Stimulated activated CD8-positive, alpha-beta memory T cell treated with anti-CD3 and anti-CD28 coated beads, Interleukin-7, amount 100 ng/mL, for 4 hours (primary cell): ENCODE results near the gene KLHL40.

Source experiments
- DNase-seq, 2 donors: peaks; one replicate each; pipeline ENCODE4 v3.0.0-alpha.2; 2020; ENCODE audit warnings: low read depth in 2 of 2

The KLHL40 gene

DNA sequence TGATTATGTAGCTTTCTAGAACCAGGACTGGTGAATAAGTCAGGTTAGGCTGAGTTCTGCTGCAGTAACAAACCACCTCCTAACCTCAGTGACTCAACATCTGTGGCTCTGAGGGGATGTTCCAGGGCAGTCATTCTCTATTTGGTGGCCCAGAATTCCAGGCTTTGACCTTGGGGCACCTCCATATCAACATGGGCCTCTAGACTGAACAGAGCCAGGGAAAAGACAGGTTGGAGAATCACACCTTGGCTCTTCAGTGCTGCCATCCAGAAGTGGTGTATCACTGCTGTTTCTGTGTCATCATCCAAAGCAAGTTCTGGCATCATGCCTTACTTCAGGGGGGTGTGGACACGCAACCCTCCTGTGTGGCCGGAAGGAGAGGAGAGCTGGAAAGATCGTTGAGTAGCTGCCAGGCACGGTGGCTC is 16.5 kb upstream of the KLHL40 start:
- DNase-seq, result no peak

DNA sequence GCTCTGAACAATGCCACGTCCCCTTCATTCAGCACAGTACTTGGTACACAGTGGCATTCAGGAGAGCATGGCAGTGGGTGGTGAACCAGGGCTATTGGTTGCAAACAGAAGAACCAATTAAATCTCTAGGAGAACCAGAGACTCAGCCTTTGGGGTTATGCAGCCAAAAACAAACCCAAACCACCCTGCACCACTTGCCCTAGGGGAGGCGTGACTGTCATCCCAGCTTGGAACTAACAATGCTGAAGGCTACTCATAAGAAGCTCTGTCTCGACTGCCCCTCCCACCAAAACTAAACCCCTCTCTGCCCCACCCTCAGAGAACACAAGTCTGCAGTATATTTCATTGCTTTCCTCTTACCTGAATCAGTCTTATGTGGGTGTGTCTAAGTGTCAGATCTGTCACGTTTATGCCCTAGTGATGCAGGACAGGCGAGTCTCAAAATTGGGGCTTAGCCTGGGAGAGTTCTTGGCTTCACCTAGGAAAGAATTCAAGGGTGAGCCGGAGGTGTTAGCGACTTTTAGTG is 15.2 kb upstream of the KLHL40 start:
- DNase-seq, result no peak

DNA sequence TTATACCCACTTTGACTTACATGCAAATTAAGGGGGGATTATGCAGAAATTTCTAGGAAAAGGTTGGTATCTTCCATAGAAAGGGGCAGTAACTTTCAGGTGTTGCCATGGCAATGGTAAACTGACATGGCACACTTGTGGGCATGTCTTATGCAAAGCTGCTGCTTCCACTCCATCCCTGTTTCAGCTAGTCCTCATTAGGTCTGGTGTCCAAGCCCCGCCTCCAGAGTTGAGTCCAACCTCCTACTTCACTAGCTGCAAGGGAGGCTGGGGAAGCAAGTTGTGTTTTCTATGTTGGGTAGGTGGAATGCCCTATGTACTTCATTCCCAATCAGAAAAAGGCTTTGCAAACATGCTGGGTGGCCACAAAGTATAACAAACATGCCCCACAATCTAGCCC is 14.7 kb upstream of the KLHL40 start:
- DNase-seq, result no peak

DNA sequence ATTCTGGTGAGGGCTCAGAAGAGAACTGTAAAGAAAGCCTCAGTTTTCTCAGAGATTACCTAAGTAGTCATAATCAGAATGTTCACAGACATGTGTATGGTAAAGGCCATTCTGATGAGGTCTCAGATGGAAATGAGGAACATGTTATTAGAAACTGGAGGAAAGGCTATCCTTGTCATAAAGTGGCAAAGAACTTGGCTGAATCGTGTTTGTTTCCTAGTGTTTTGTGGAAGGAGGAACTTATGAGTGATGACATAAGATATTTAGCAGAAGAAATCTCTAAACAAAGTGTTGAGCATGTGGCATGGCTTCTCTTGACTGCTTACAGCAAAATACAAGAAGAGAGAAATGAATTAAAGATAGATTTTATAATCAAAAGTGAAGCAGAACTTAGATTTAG is 12.8 kb upstream of the KLHL40 start:
- DNase-seq, result no peak

DNA sequence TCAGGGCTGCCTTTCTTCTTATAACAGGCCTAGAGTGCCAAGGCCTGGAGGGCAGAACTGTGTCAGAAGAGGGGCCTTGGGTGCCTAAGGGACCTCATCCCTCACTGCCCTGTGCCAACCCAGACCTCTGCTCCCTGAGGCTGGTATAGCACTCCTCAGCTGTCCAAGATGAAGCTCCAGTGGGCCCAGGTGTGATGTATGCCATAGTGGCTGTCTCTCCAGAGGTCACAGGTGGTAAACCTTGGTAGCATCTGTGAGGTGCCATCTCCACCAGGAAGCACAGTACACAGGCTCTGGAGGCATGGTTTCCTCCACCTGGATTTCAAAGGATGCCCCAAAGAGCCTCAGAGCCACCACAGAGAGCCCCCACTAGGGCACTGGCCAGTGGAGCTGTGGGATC is 12.3 kb upstream of the KLHL40 start:
- no peak for DNase-seq

DNA sequence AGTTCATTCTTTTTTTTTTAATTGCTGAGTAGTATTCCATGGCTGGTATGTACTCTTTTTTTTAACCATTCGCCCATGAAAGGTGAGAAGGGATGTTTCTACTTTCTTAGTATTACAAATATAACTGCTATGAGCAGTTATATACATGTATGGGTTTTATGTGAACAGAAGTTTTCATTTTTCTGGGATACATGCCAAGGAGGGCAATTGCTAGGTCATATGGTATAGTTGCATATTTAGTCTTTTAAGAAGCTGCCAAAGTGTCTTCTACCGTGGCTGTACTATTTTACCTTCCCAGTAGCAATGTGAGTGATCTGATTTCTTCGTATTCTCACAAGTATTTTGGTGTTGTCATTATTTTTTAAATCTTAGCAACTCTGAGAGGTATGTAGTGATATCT is 11.2 kb upstream of the KLHL40 start:
- DNase-seq, result no peak

DNA sequence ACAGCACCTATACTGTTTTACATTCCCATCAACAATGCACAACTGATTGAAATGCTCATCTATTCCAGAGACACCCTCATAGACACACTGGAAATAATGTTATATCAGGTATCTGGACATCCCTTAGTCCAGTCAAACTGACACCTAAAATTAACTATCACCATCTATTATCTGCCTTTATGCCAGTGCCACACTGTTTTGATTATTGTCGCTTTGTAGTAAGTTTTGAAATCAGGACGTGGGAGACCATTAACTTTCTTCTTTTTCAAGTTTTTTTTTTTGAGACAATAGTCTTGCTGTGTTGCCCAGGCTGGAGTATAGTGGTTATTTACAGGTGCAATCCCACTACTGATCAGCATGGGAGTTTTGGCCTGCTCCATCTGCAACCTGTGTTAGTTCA is 9.4 kb upstream of the KLHL40 start:
- DNase-seq, result no peak

DNA sequence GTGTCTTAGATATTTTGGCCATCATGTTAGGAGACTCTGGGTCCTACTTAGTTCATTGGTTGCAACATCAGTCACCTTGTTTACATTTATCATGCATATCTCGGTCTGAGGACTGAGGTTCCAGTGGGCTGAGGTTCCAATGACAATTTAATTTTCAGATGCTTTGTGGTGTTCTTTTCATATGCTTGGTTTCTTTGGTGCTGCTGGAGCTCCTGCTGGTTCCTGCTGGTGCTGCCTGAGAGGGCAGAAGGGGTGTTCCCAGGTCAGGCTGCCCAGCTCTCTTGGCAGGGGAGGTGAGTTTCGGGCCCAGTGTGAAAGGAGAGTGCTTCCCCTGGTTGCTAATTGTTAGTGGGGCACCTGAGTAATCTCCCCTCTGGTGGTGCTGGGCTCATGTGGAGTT is 6.9 kb upstream of the KLHL40 start:
- no peak for DNase-seq

DNA sequence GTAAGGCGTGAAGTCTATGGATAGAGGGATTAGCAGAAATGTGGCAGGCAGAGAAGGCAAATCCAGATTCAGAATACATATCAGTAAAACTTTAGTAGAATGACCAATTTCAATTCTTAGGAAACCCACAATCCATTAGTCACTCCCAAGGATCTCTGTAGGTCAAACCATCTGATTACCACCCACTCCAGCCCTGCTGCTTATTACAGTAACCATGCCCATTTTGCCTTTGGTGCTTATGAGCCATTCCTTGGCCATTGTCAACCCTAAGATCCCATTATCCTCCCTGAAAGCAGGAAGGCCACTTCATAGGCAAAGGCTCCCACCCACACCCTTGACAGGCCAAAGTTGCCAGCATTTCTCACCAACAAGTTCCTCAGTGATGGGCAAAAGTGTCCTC is 5.1 kb upstream of the KLHL40 start:
- DNase-seq, result no peak

DNA sequence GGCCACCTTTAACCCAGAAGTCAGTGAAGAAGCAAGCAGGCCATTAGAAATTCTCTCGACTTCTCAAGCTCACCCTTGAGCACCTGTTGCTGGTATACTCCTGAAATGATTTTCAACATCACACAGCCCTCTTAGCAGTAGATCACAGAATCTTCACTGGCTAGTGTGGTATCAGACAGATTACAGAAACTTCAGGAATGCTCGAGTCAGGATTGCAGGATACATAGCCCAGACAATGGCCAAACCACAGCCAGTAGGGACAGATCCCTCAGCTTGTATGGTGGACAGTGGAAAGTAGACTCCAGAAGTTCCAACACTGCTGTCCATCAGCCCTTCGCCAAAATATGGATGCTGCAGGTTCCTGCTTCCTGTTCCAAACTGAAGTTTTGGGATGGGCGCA is 4.5 kb upstream of the KLHL40 start:
- DNase-seq, result no peak

DNA sequence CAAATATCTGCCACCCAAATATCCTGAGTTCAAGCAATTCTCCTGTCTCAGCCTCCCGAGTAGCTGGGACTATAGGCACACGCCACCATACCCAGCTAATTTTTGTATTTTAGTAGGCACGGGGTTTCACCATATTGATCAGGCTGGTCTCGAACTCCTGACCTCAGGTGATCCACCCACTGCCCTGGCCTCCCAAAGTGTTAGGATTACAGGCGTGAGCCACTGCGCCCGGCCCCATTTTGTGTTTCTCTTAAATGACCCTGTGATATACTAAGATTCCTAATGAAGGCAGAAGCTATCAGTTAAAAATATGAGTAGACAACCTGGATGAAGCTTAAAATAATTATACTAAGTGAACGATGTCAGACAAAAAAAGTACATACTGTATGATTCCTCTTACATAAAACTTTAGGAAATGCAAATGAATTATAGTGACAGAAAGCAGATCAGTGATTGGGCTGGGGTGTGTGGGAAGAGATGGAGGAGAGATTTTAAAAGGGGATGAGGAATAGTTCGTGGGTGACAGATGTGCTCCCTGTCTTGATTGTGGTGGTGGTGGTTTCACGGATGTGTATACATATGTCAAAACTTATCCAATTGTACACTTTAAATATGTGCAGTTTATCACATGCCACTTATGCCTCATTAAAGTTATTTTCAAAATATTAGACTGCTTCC is 3.8 kb upstream of the KLHL40 start:
- no peak for DNase-seq

DNA sequence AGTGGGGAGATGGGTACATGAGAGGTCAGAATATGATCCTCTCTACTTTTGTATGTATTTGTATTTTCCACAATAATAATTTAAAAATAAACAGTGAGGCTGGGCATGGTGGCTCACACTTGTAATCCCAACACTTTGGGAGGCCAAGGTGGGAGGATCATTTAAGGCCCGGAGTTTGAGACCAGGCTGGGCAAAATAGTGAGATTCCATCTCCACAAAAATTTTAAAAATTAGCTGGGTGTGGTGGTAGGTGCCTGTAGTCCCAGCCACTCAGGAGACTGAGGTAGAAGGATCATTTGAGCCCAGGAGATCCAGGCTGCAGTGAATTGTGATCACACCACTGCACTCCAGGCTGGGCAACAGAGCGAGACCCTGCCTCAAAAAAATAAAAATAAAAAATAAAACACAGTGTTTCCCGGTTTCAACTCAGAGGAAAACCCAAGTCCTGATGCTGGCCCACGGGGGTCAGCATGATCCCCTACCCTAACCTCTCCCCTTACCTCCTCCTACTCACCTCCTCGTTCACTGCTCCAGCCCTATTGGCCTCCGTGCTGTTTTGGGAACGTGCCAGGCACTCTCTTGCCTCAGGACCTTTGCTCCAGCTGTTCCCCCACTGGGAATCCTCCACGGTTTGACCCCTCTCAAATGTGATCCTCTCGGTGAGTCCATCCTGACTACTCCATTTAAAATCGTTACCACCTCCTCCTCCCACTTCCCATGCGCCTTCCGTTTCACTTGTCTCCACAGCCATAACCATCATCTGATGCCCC is 2.9 kb upstream of the KLHL40 start:
- DNase-seq, result no peak

DNA sequence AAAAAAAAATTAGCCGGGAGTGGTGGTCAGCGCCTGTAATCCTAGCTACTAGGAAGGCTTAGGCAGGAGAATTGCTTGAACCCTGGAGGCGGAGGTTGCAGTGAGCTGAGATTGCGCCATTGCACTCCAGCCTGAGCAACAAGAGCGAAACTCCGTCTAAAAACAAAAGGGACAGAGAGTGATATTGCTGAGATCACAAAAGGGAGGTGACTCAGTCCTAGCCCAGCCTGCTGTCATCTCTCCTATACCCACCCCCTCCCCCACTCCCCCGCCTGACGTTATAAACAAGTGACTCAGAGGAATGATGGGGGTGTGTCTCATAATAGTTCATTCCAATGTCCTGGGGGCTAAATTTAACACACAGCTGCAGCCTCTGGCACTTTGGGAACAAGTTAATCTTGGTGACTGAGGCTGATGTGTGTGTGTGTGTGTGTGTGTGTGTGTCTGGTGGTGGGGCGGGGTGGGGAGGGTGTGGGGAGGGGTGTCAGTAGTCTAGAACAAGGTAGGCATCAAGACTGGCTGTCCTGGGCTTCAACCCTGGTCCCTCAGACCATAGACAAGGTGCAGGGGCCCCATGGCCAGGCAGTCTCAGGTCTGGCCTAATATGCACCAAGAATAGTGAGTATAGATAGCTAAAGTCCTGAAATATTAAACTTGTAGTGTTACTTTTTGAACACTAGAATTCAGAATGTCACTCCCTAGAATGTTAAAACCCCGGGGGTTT is 1.3 kb upstream of the KLHL40 start:
- DNase-seq, result no peak

DNA sequence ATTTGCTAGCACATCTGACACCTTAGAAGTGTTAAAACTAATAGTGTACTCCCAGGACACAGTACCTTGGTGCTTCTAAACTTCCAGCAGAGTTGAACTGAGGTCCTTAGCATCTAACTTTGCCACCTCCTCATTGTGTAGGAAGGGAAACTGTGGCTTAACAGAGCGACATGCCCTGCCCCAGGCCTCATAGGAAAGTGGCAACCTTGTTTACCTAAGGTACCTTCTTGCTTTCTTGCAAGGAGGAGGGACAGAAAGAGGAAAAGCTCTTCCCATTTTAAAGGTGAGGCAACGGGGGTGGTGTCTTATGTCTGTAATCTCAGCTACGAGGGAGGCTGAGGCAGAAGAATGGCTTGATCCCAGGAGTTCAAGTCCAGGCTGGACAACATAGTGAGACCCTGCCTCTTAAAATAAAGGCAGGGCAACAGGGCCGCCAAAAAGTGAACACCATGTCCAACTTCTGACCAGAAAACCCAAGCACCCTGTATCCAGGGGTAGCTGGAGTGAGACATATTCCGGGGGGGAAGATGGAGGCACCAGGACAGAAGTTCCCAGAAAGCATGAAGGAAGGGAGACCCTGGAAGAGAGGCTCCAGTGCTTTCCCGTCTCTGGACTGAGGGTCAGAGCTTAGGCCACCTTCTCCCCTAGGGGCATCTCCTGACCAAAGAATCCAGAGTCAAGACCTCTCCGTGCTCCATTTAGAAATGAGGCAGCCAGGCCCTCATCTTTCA is 540 bp upstream of the KLHL40 start:
- DNase-seq, result no peak

DNA sequence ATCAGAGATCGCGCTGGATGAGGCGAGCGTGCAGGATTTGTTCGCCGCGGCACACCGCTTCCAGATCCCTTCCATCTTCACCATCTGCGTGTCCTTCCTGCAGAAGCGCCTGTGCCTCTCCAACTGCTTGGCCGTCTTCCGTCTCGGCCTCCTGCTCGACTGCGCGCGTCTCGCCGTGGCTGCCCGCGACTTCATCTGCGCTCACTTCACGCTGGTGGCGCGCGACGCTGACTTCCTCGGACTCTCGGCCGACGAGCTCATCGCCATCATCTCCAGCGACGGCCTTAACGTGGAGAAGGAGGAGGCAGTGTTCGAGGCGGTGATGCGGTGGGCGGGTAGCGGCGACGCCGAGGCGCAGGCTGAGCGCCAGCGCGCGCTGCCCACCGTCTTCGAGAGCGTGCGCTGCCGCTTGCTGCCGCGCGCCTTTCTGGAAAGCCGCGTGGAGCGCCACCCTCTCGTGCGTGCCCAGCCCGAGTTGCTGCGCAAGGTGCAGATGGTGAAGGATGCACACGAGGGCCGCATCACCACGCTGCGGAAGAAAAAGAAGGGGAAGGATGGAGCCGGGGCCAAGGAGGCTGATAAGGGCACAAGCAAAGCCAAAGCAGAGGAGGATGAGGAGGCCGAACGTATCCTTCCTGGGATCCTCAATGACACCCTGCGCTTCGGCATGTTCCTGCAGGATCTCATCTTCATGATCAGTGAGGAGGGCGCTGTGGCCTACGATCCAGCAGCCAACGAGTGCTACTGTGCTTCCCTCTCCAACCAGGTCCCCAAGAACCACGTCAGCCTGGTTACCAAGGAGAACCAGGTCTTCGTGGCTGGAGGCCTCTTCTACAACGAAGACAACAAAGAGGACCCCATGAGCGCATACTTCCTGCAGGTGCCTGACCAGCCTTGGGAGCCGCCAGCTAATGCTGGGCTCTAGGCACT is 819 bp downstream of the KLHL40 start:
- no peak for DNase-seq

DNA sequence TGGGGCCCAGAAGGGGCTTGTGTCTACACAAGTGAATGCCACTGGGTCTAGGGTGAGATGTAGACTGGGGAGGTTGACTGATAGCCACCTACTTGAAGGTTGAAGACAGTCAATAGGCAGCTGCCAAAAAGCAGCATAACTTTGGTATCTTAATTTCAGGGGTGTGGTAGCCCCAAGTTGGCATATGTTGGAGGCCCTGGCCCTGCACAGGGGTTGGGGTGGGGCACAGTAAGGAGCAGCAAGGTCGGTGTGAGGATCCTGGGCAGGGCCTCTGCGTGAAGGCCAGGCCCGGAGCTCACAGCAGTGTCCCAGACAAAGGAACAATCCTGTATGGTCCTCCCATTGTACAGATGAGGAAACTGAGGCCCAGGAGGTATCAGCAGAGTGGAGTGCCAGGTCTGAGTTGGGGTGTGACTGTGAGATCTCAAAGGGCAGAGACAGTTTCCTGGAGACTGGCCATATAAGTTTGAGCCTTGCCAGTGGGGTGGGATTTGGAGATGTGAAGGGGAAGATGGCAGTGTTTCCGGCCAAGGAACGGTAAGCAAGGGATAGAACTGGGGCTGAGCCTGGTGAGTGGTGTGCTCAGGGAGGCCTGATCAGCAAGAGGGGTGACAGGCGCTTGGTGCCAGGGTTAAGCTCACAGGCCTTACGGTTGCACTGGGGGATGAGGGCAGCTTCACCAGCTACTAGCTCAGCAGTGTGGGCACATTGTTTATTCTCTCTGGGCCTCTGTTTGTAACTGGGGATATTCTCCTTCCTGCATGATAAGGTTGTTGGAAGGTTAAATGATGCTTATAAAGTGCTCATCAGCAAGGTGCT is 1.7 kb downstream of the KLHL40 start:
- DNase-seq, result no peak

DNA sequence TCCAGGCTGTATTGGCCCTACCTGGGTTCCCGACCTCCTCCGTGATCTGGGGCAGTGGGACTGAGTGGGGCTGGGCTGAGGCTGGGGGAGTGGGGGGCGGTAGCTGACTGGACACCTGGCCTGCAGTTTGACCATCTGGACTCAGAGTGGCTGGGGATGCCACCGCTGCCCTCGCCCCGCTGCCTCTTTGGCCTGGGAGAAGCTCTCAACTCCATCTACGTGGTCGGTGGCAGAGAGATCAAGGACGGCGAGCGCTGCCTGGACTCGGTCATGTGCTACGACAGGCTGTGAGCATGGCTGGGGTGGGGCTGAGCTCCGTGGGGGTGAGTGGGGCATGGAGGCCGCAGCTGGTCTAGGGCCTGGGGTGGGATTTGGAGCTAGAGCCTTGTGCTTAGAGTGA is 2.7 kb downstream of the KLHL40 start:
- DNase-seq, result no peak

DNA sequence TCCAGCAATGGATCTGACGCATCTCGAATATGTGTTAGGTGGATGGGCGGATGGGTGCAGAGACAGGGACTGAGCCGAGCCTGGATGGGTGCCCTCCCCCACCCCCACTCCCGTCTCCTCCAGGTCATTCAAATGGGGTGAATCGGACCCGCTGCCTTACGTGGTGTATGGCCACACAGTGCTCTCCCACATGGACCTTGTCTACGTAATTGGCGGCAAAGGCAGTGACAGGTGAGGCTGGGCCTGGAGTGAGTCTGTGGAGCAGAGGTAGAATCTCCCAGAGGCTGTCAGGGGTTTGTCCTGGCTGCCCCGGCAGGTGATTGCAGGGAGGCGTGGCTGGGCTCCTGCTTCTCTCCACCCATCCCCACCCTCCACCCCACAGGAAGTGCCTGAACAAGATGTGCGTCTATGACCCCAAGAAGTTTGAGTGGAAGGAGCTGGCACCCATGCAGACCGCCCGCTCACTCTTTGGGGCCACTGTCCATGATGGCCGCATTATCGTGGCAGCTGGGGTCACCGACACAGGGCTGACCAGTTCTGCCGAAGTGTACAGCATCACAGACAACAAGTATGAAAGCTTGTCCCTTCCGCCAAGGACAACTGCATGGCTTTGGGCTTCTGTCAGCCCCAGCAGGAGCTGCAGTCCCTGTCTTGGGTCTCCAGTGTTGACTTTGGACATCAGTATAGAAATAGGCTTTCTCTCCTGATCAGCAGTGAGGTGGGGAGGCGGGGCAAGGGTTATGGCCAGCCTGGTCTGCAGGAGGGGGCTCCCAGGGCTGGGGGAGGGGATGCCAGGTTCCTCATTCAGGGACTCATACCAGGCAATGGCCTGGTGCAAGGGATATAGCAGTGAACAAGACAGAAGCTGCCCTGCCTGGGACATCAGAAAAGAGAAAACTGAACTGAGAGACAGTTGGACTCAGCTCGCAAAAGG is 3.4 kb downstream of the KLHL40 start:
- DNase-seq, result no peak

DNA sequence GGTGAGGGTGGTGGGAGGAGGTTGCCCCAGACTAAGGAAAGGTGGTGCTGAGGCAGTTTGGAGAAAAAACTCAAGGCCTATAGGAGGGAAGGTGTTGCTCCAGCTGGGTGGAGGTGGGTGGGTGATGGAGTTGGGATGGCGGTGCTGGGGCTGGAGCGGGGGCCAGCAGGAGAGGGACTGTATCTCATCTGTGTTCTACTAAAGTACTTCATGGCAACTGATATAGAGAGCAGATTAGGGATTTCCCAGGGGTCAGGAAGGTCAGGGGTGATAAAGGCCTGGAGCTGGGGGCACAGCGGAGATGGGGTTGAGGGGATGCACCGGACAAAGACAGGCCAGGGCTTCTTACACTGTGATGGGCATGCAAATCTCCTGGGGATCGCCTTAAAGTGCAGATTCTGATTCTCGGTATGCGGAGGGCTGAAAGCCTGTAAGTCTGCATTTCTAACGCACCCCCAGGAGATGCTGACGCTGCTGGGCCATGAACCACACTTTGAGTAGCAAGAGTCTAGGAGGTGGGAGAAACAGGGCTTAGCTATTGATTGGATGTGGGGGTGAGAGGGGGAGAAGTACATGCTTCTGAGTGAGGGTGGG is 4.2 kb downstream of the KLHL40 start:
- no peak for DNase-seq
